ENCODE results near the gene CTRB1. TPM values are rescaled to one million over a fixed set of nuclear protein-coding genes. Genes with fewer than 3 reads are reported as not detected.
"Not testable (repeated sequence)": the region's sequence is repeated elsewhere in the genome, so short reads cannot be mapped to it uniquely, and the experiment has no call there.

CTRB1 gene
- polyA plus RNA-seq, 2 donors, result 0.34 to 2.0 TPM

DNA sequence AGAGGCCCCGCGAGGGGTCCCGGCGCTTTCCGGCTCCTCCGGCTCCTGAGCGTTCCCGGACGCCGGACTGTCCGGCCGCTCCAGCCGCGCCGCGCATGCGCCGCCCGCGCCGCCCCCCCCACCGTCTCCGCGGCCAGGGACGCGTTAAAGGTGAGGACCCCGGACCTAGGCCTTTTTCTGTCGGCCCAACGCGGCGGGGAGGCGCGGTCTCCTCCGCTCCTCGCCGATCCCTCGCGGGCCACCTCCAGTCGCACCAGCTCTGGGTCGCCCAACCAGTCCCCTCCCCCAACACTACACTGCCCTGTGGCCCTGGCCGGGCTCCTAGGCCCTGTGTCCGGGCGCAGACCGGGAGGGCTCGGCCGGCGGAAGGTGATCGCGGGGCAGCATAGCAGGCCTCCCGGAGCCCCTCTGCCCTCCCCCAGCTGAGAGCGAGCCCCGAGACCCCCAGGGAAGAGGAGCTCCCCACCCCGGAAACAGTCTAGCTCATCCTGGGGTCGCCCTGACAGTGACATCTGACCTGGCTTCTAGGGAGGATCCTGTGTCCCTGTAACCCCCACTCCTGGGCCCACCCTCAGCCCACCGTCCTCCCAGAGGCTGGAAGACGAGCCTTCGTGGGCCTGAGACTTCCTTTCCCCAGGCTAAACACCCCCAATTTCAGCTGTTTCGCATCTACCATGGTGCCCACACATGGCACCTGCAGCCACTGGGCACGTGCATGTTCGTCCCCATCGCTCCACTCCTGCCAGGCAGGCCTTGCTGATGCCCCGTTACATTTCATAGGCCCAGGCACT, 47.3 kb downstream of the CTRB1 start:
- Histone ChIP-seq H3K4me1 (ENCODE audit: control insufficient read depth in 2 of 2, insufficient read depth in 2 of 2, low read length in 1 of 2) (peaks cover 19 to 47% of the 10 kb centered on the region in 2 donors), H3K27ac (ENCODE audit: low read depth in 2 of 2, low read length in 1 of 2) (peak overlapping the region; percentile 67 to 78), H3K9me3 (ENCODE audit: control insufficient read depth in 2 of 2, insufficient read depth in 1 of 2, low read depth in 1 of 2, low read length in 1 of 2) (no peaks in the 10 kb centered on the region), H3K36me3 (ENCODE audit: control insufficient read depth in 2 of 2, insufficient read depth in 2 of 2, low read length in 1 of 2) (peaks cover 0 to 3% of the 10 kb centered on the region in 2 donors), H3K27me3 (ENCODE audit: control insufficient read depth in 1 of 2, insufficient read depth in 2 of 2, low read length in 2 of 2) (no peaks in the 10 kb centered on the region), H3K4me3 (ENCODE audit: low read depth in 1 of 2, low read length in 2 of 2) (peak overlapping the region; percentile 67 to 75)
- WGBS, 2 donors, result 11 to 13% methylated on average over 47 to 62 of the region's 62 CpGs

GRCh38 chr16:75266738-75267630, 48.2 kb downstream of the CTRB1 start:
- Histone ChIP-seq H3K27me3 (ENCODE audit: control insufficient read depth in 1 of 2, insufficient read depth in 2 of 2, low read length in 2 of 2) (no peaks in the 10 kb centered on the region), H3K36me3 (ENCODE audit: control insufficient read depth in 2 of 2, insufficient read depth in 2 of 2, low read length in 1 of 2) (no peaks in the 10 kb centered on the region), H3K27ac (ENCODE audit: low read depth in 2 of 2, low read length in 1 of 2) (peak overlapping the region in 1 of 2 donors; percentile 6), H3K9me3 (ENCODE audit: control insufficient read depth in 2 of 2, insufficient read depth in 1 of 2, low read depth in 1 of 2, low read length in 1 of 2) (no peaks in the 10 kb centered on the region), H3K4me1 (ENCODE audit: control insufficient read depth in 2 of 2, insufficient read depth in 2 of 2, low read length in 1 of 2) (peaks cover 19 to 42% of the 10 kb centered on the region in 2 donors), H3K4me3 (ENCODE audit: low read depth in 1 of 2, low read length in 2 of 2) (no peak overlapping the region)
- WGBS, 2 donors, result 66 to 75% methylated on average over 19 to 27 of the region's 27 CpGs

GRCh38 chr16:75267631-75268264, 49.0 kb downstream of the CTRB1 start:
- 48 to 56% methylated on average over 10 of the region's 10 CpGs for WGBS, 2 donors
- no peak overlapping the region for H3K27ac ChIP-seq (ENCODE audit: low read depth in 2 of 2, low read length in 1 of 2)
- no peaks in the 10 kb centered on the region for H3K9me3 ChIP-seq (ENCODE audit: control insufficient read depth in 2 of 2, insufficient read depth in 1 of 2, low read depth in 1 of 2, low read length in 1 of 2)
- no peak overlapping the region for H3K4me3 ChIP-seq (ENCODE audit: low read depth in 1 of 2, low read length in 2 of 2)
- no peaks in the 10 kb centered on the region for H3K27me3 ChIP-seq (ENCODE audit: control insufficient read depth in 1 of 2, insufficient read depth in 2 of 2, low read length in 2 of 2)
- H3K4me1 ChIP-seq (ENCODE audit: control insufficient read depth in 2 of 2, insufficient read depth in 2 of 2, low read length in 1 of 2), result peaks cover 13 to 39% of the 10 kb centered on the region in 2 donors
- H3K36me3 ChIP-seq (ENCODE audit: control insufficient read depth in 2 of 2, insufficient read depth in 2 of 2, low read length in 1 of 2), result no peaks in the 10 kb centered on the region

- not testable (repeated sequence) for H3K9me3 ChIP-seq (ENCODE audit: control insufficient read depth in 2 of 2, insufficient read depth in 1 of 2, low read depth in 1 of 2, low read length in 1 of 2); H3K36me3 ChIP-seq (ENCODE audit: control insufficient read depth in 2 of 2, insufficient read depth in 2 of 2, low read length in 1 of 2); H3K4me3 ChIP-seq (ENCODE audit: low read depth in 1 of 2, low read length in 2 of 2); H3K27ac ChIP-seq (ENCODE audit: low read depth in 2 of 2, low read length in 1 of 2); H3K27me3 ChIP-seq (ENCODE audit: control insufficient read depth in 1 of 2, insufficient read depth in 2 of 2, low read length in 2 of 2)
- WGBS, 2 donors, result 66 to 82% methylated on average over 9 of the region's 9 CpGs
- peaks cover 9 to 26% of the 10 kb centered on the region in 2 donors for H3K4me1 ChIP-seq (ENCODE audit: control insufficient read depth in 2 of 2, insufficient read depth in 2 of 2, low read length in 1 of 2)
Observed at GRCh38 chr16:75269358-75269757, 50.6 kb downstream of the CTRB1 start.

- Histone ChIP-seq H3K36me3 (ENCODE audit: control insufficient read depth in 2 of 2, insufficient read depth in 2 of 2, low read length in 1 of 2) (no peaks in the 10 kb centered on the region), H3K9me3 (ENCODE audit: control insufficient read depth in 2 of 2, insufficient read depth in 1 of 2, low read depth in 1 of 2, low read length in 1 of 2) (no peaks in the 10 kb centered on the region), H3K4me3 (ENCODE audit: low read depth in 1 of 2, low read length in 2 of 2) (no peak overlapping the region), H3K27ac (ENCODE audit: low read depth in 2 of 2, low read length in 1 of 2) (no peak overlapping the region), H3K27me3 (ENCODE audit: control insufficient read depth in 1 of 2, insufficient read depth in 2 of 2, low read length in 2 of 2) (no peaks in the 10 kb centered on the region), H3K4me1 (ENCODE audit: control insufficient read depth in 2 of 2, insufficient read depth in 2 of 2, low read length in 1 of 2) (peaks cover 6 to 14% of the 10 kb centered on the region in 2 donors)
- 84 to 85% methylated on average over 6 of the region's 6 CpGs for WGBS, 2 donors
Observed at GRCh38 chr16:75271441-75272096, 52.8 kb downstream of the CTRB1 start.

GRCh38 chr16:75272097-75272551, 53.3 kb downstream of the CTRB1 start:
- no peaks in the 10 kb centered on the region for H3K9me3 ChIP-seq (ENCODE audit: control insufficient read depth in 2 of 2, insufficient read depth in 1 of 2, low read depth in 1 of 2, low read length in 1 of 2)
- no peaks in the 10 kb centered on the region for H3K36me3 ChIP-seq (ENCODE audit: control insufficient read depth in 2 of 2, insufficient read depth in 2 of 2, low read length in 1 of 2)
- H3K27ac ChIP-seq (ENCODE audit: low read depth in 2 of 2, low read length in 1 of 2), result no peak overlapping the region
- WGBS, 2 donors, result 58 to 66% methylated on average over 12 of the region's 12 CpGs
- H3K4me1 ChIP-seq (ENCODE audit: control insufficient read depth in 2 of 2, insufficient read depth in 2 of 2, low read length in 1 of 2), result peaks cover 6 to 11% of the 10 kb centered on the region in 2 donors
- H3K4me3 ChIP-seq (ENCODE audit: low read depth in 1 of 2, low read length in 2 of 2), result no peak overlapping the region
- no peaks in the 10 kb centered on the region for H3K27me3 ChIP-seq (ENCODE audit: control insufficient read depth in 1 of 2, insufficient read depth in 2 of 2, low read length in 2 of 2)

- not testable (repeated sequence) for H3K27me3 ChIP-seq (ENCODE audit: control insufficient read depth in 1 of 2, insufficient read depth in 2 of 2, low read length in 2 of 2); H3K36me3 ChIP-seq (ENCODE audit: control insufficient read depth in 2 of 2, insufficient read depth in 2 of 2, low read length in 1 of 2); H3K4me1 ChIP-seq (ENCODE audit: control insufficient read depth in 2 of 2, insufficient read depth in 2 of 2, low read length in 1 of 2); H3K9me3 ChIP-seq (ENCODE audit: control insufficient read depth in 2 of 2, insufficient read depth in 1 of 2, low read depth in 1 of 2, low read length in 1 of 2); H3K27ac ChIP-seq (ENCODE audit: low read depth in 2 of 2, low read length in 1 of 2); H3K4me3 ChIP-seq (ENCODE audit: low read depth in 1 of 2, low read length in 2 of 2)
- 93 to 95% methylated on average over 10 of the region's 10 CpGs for WGBS, 2 donors
Observed at GRCh38 chr16:75272629-75273028, 53.8 kb downstream of the CTRB1 start.

DNA sequence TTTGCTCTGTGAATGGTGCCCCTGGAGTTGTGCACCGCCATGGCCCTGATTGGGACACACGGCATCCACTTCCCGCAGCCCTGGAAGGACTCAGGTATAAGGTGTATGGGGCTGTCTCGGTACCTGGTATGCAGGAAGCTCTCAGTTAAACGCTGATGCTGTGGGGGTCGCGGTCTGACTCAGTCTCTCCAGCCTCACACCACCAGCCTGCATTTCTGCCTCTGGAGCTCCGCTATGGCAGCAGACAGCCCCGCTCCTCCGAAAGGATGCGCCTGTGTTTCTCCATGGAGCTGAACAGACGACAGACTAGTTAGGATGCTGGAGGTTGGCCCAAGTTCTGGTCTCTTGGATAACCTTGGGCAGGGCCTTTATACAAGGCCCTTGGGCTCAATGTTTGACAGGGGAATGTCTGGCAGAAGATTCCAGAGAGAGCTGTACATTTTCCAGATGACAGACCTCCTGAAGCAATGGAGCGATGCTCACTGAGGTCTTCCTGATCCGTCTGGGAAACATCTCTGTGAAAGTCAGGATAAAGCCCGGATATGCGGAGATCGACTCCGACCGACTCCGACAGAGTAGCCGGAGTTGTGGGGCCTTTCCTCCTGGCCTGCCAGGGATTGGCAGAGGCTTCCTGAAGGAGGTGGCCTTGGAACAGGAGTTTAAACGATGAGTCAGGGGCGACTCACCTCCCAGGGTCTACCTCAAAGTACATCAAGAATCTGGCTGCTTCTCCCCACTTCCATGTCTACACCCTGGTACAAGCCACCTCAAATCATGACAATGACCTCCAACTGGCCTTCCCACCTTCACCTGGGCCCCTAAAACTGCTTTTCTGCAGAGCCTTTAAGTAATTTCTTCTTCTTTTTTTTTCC, 54.5 kb downstream of the CTRB1 start:
- peaks cover 0 to 2% of the 10 kb centered on the region in 2 donors for H3K4me1 ChIP-seq (ENCODE audit: control insufficient read depth in 2 of 2, insufficient read depth in 2 of 2, low read length in 1 of 2)
- H3K27me3 ChIP-seq (ENCODE audit: control insufficient read depth in 1 of 2, insufficient read depth in 2 of 2, low read length in 2 of 2), result no peaks in the 10 kb centered on the region
- 88 to 89% methylated on average over 23 of the region's 23 CpGs for WGBS, 2 donors
- no peaks in the 10 kb centered on the region for H3K9me3 ChIP-seq (ENCODE audit: control insufficient read depth in 2 of 2, insufficient read depth in 1 of 2, low read depth in 1 of 2, low read length in 1 of 2)
- no peak overlapping the region for H3K4me3 ChIP-seq (ENCODE audit: low read depth in 1 of 2, low read length in 2 of 2)
- H3K36me3 ChIP-seq (ENCODE audit: control insufficient read depth in 2 of 2, insufficient read depth in 2 of 2, low read length in 1 of 2), result no peaks in the 10 kb centered on the region
- H3K27ac ChIP-seq (ENCODE audit: low read depth in 2 of 2, low read length in 1 of 2), result no peak overlapping the region
